Measurements from ENCODE around the gene KCNK7. TPM values are rescaled to one million over a fixed set of nuclear protein-coding genes. Genes with fewer than 3 reads are reported as not detected.
A peak's percentile ranks its signal among the peaks of the same experiment; 100 is the strongest.

KCNK7 gene
- total RNA-seq, 1 donor from 2014 or later = 1.3 TPM

DNA sequence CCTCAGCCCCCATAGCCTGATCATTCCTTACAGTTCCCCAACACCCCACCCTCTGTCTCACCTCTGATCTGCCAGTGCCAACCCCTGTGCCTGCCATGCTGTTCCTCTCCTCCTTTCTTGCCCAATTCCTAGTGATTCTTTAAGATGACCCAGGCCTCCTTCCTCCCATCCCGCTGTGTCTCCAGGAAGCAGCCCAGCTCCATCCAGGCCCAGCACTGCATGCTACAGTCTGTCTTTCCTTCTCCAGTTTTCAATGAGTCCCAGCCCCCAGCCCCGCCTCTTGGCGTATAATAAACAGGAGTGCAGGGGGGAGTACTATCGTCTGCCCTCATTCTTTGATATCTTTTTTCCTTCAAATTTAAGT lies 49.8 kb downstream of the KCNK7 start:
- Histone ChIP-seq H3K9me3 (no peaks in the 10 kb centered on the region), H3K4me1 (peaks cover 22% of the 10 kb centered on the region), H3K4me3 (peak overlapping the region; percentile 50), H3K27me3 (no peaks in the 10 kb centered on the region), H3K27ac (peak overlapping the region; percentile 60), H3K36me3 (peaks cover 6% of the 10 kb centered on the region)
- TF ChIP-seq, protein P1, sequence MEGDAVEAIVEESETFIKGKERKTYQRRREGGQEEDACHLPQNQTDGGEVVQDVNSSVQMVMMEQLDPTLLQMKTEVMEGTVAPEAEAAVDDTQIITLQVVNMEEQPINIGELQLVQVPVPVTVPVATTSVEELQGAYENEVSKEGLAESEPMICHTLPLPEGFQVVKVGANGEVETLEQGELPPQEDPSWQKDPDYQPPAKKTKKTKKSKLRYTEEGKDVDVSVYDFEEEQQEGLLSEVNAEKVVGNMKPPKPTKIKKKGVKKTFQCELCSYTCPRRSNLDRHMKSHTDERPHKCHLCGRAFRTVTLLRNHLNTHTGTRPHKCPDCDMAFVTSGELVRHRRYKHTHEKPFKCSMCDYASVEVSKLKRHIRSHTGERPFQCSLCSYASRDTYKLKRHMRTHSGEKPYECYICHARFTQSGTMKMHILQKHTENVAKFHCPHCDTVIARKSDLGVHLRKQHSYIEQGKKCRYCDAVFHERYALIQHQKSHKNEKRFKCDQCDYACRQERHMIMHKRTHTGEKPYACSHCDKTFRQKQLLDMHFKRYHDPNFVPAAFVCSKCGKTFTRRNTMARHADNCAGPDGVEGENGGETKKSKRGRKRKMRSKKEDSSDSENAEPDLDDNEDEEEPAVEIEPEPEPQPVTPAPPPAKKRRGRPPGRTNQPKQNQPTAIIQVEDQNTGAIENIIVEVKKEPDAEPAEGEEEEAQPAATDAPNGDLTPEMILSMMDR (IDR thresholded peaks at IDR 0.05) = no peak
- no peak for DNase-seq
- no peak for ATAC-seq
- intact Hi-C loops (cut with DNase I) = no loop called here

Small RNA genes within 50 kb of the gene (microRNA-seq; reads per million reads assigned to microRNA genes)
- not detected for gene MIR4690 (ENCODE audit: borderline microRNAs expressed)

Other genes starting within 250 kb of the KCNK7 start
- 0.43 TPM for gene TIGD3, start 241.0 kb downstream of the KCNK7 start, total RNA-seq
- gene SLC25A45, start 213.2 kb downstream of the KCNK7 start, total RNA-seq = 11.5 TPM
- gene FRMD8, start 209.2 kb downstream of the KCNK7 start, total RNA-seq = 37.1 TPM
- 1,120 TPM for gene NEAT1, start 173.0 kb downstream of the KCNK7 start, total RNA-seq
- gene MALAT1, start 96.8 kb downstream of the KCNK7 start, total RNA-seq = 11,917 TPM
- gene SCYL1, start 70.7 kb downstream of the KCNK7 start, total RNA-seq = 74.4 TPM
- 128 TPM for gene LTBP3, start 37.4 kb downstream of the KCNK7 start, total RNA-seq
- gene ZNRD2, start 25.3 kb downstream of the KCNK7 start, total RNA-seq = 24.0 TPM
- 44.1 TPM for gene FAM89B, start 23.3 kb downstream of the KCNK7 start, total RNA-seq
- 88.3 TPM for gene EHBP1L1, start 19.7 kb downstream of the KCNK7 start, total RNA-seq
- 106 TPM for gene MAP3K11, start 18.4 kb upstream of the KCNK7 start, total RNA-seq
- gene PCNX3, start 20.0 kb upstream of the KCNK7 start, total RNA-seq = 34.0 TPM
- 86.5 TPM for gene SIPA1, start 42.3 kb upstream of the KCNK7 start, total RNA-seq
- gene RELA, start 67.1 kb upstream of the KCNK7 start, total RNA-seq = 68.2 TPM
- 77.5 TPM for gene KAT5, start 116.5 kb upstream of the KCNK7 start, total RNA-seq
- gene RNASEH2C, start 125.0 kb upstream of the KCNK7 start, total RNA-seq = 42.5 TPM
- gene AP5B1, start 185.2 kb upstream of the KCNK7 start, total RNA-seq = 35.6 TPM
- gene OVOL1, start 191.3 kb upstream of the KCNK7 start, total RNA-seq = 2.7 TPM
- not detected for gene SNX32, start 238.2 kb upstream of the KCNK7 start, total RNA-seq

Measured in upper lobe of right lung (tissue), 1 donor.